ENCODE data around the gene AADAC.
A peak's percentile ranks its signal among the peaks of the same experiment; 100 is the strongest.
"Not testable (repeated sequence)": the region's sequence is repeated elsewhere in the genome, so short reads cannot be mapped to it uniquely, and the experiment has no call there.

Gene AADAC

GRCh38 chr3:151800431-151800830, 13.5 kb upstream of the AADAC start:
- DNase-seq: no peak

- DNase-seq: no peak
Observed at GRCh38 chr3:151804267-151804666, 9.6 kb upstream of the AADAC start.

GRCh38 chr3:151806838-151807237, 7.1 kb upstream of the AADAC start:
- DNase-seq: no peak

GRCh38 chr3:151808926-151809325, 5.0 kb upstream of the AADAC start:
- not testable (repeated sequence) for DNase-seq

GRCh38 chr3:151811474-151811873, 2.4 kb upstream of the AADAC start:
- DNase-seq: no peak

- no peak for DNase-seq
Observed at GRCh38 chr3:151814588-151814987, 672 bp downstream of the AADAC start.

GRCh38 chr3:151816091-151816604, 2.2 kb downstream of the AADAC start:
- no peak for DNase-seq

- no peak for DNase-seq
Observed at GRCh38 chr3:151817473-151817872, 3.6 kb downstream of the AADAC start.

- DNase-seq: no peak
Observed at GRCh38 chr3:151818361-151818760, 4.4 kb downstream of the AADAC start.

GRCh38 chr3:151819910-151820309, 6.0 kb downstream of the AADAC start:
- no peak for DNase-seq

- no peak for DNase-seq
Observed at GRCh38 chr3:151827816-151828215, 13.9 kb downstream of the AADAC start.

GRCh38 chr3:151835751-151836525, 22.0 kb downstream of the AADAC start:
- no peak for DNase-seq

- no peak for DNase-seq
Observed at GRCh38 chr3:151837057-151837456, 23.1 kb downstream of the AADAC start.

GRCh38 chr3:151838574-151839312, 24.8 kb downstream of the AADAC start:
- peak; percentile 16 for DNase-seq

- no peak for DNase-seq
Observed at GRCh38 chr3:151839313-151839631, 25.4 kb downstream of the AADAC start.

- DNase-seq: no peak
Observed at GRCh38 chr3:151841801-151842200, 27.9 kb downstream of the AADAC start.

GRCh38 chr3:151843275-151843674, 29.4 kb downstream of the AADAC start:
- DNase-seq: no peak

GRCh38 chr3:151845306-151845905, 31.5 kb downstream of the AADAC start:
- no peak for DNase-seq

- not testable (repeated sequence) for DNase-seq
Observed at GRCh38 chr3:151850065-151850464, 36.1 kb downstream of the AADAC start.

- DNase-seq: no peak
Observed at GRCh38 chr3:151852074-151852811, 38.3 kb downstream of the AADAC start.

GRCh38 chr3:151856118-151856517, 42.2 kb downstream of the AADAC start:
- DNase-seq: no peak

GRCh38 chr3:151856641-151857040, 42.7 kb downstream of the AADAC start:
- no peak for DNase-seq

GRCh38 chr3:151859233-151859673, 45.3 kb downstream of the AADAC start:
- no peak for DNase-seq
